ENCODE data around the gene WHRN.

Gene WHRN

GRCh38 chr9:114516913-114517312 is 11.6 kb upstream of the WHRN start:
- DNase-seq (ENCODE audit: low read depth): peak; percentile 59
- in situ Hi-C loops (cut with HindIII; ENCODE audit: low sequenced_read_pairs): no loop called here
- TF ChIP-seq, protein P1, sequence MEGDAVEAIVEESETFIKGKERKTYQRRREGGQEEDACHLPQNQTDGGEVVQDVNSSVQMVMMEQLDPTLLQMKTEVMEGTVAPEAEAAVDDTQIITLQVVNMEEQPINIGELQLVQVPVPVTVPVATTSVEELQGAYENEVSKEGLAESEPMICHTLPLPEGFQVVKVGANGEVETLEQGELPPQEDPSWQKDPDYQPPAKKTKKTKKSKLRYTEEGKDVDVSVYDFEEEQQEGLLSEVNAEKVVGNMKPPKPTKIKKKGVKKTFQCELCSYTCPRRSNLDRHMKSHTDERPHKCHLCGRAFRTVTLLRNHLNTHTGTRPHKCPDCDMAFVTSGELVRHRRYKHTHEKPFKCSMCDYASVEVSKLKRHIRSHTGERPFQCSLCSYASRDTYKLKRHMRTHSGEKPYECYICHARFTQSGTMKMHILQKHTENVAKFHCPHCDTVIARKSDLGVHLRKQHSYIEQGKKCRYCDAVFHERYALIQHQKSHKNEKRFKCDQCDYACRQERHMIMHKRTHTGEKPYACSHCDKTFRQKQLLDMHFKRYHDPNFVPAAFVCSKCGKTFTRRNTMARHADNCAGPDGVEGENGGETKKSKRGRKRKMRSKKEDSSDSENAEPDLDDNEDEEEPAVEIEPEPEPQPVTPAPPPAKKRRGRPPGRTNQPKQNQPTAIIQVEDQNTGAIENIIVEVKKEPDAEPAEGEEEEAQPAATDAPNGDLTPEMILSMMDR (IDR thresholded peaks at IDR 0.05; ENCODE audit: low read depth, low read length, missing control alignments): no peak
- H3K4me3 ChIP-seq (ENCODE audit: low read depth, low read length): no peak overlapping the region

DNA sequence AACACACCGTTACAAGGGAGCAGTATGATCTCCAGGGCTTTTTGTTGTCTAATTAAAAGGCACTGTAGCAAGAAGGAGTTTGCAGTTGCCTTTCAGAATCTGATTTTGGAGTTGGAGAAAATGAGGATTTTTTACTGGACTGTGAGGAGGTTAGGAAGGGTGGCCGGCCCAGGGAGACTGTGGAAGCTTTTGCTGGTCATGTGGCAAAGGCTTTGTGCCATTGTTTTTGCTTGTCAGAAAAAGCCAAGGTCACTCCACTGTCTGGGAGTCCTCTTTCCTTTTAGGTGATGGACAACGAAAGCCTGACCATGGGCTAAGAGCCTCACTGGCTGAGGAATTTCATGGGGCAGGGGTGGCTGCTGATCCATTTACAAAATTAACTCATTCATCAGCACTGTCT is 10.3 kb upstream of the WHRN start:
- TF ChIP-seq, protein P1 (IDR thresholded peaks at IDR 0.05; ENCODE audit: low read depth, low read length, missing control alignments): no peak
- DNase-seq (ENCODE audit: low read depth): no peak
- in situ Hi-C loops (cut with HindIII; ENCODE audit: low sequenced_read_pairs): no loop called here
- H3K4me3 ChIP-seq (ENCODE audit: low read depth, low read length): no peak overlapping the region

- TF ChIP-seq, protein P1 (IDR thresholded peaks at IDR 0.05; ENCODE audit: low read depth, low read length, missing control alignments): no peak
- no peak for DNase-seq (ENCODE audit: low read depth)
- in situ Hi-C loops (cut with HindIII; ENCODE audit: low sequenced_read_pairs): no loop called here
- no peak overlapping the region for H3K4me3 ChIP-seq (ENCODE audit: low read depth, low read length)
Measured at GRCh38 chr9:114513959-114514267, 8.6 kb upstream of the WHRN start.

GRCh38 chr9:114513055-114513958 is 8.0 kb upstream of the WHRN start:
- DNase-seq (ENCODE audit: low read depth): no peak
- H3K4me3 ChIP-seq (ENCODE audit: low read depth, low read length): no peak overlapping the region
- TF ChIP-seq, protein P1 (IDR thresholded peaks at IDR 0.05; ENCODE audit: low read depth, low read length, missing control alignments): no peak
- in situ Hi-C loops (cut with HindIII; ENCODE audit: low sequenced_read_pairs): no loop called here

- DNase-seq (ENCODE audit: low read depth): no peak
- H3K4me3 ChIP-seq (ENCODE audit: low read depth, low read length): no peak overlapping the region
- TF ChIP-seq, protein P1 (IDR thresholded peaks at IDR 0.05; ENCODE audit: low read depth, low read length, missing control alignments): no peak
- in situ Hi-C loops (cut with HindIII; ENCODE audit: low sequenced_read_pairs): no loop called here
Measured at GRCh38 chr9:114511978-114512874, 7.0 kb upstream of the WHRN start.

DNA sequence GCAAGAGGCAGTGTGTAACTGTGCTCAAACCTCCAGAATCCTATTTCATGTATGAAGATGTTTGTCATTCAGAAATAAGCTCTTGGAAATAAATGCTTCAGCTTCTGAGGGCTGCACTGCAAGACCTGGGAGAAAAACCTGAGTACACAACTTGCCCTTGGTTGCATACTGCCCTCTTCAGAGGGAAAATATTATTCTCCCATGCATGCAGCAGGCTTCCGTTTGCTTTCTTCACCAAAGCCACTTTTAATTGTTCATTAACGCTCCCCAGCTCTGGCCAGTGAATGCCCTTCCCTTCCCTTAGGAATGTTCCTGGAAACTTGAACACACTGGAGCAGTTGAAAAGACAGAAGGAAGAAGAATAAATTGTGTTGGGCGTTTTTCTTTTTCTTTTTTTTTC is 2.5 kb upstream of the WHRN start:
- H3K4me3 ChIP-seq (ENCODE audit: low read depth, low read length): no peak overlapping the region
- TF ChIP-seq, protein P1 (IDR thresholded peaks at IDR 0.05; ENCODE audit: low read depth, low read length, missing control alignments): peak; percentile 32
- in situ Hi-C loops (cut with HindIII; ENCODE audit: low sequenced_read_pairs): no loop called here
- DNase-seq (ENCODE audit: low read depth): no peak

Measured in astrocyte of the cerebellum (primary cell).